ENCODE data around the gene MLN. TPM values are rescaled to one million over a fixed set of nuclear protein-coding genes. Genes with fewer than 3 reads are reported as not detected.

Gene MLN
- total and polyA plus RNA-seq, 7 donors = not detected

DNA sequence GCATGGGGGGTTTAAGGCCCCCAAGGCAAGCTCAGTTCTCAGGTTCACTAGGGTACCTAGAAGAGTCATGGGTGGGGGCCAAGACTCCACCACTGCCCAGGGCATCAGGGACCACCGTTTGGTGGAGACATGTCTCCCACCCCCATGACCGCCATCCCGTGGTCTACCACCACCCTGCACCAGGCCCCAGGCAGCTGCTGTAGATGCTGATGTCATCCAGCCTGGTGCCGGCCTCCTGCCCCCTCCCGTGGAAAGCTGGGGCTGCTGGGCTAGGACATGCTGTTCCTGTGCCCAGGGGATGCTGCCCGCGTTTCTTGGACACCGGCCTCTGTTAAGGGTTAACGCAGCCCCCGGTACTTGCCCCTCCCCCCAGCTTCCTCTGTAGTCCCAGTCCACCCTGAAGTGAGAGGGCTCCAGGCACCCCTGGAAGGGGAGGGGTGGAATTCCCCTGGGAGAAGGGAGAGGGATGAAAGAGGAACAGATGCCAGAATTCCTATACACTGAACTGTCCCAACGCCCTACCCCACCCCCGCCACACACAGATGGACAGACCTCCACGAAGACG is 57.7 kb downstream of the MLN start:
- no peaks in the 10 kb centered on the region for H3K27me3 ChIP-seq (ENCODE audit: insufficient read depth in 3 of 3, low read length in 2 of 3)
- H3K4me3 ChIP-seq = peak overlapping the region; percentile 72
- peaks cover 0 to 33% of the 10 kb centered on the region in 2 donors for H3K36me3 ChIP-seq (ENCODE audit: insufficient read depth in 1 of 2, low read depth in 1 of 2)
- H3K4me1 ChIP-seq = peaks cover 18% of the 10 kb centered on the region
- peak; percentile 86 to 96 for DNase-seq
- ATAC-seq = peak; percentile 28 to 48 (median 42)
- TF ChIP-seq, protein P1, sequence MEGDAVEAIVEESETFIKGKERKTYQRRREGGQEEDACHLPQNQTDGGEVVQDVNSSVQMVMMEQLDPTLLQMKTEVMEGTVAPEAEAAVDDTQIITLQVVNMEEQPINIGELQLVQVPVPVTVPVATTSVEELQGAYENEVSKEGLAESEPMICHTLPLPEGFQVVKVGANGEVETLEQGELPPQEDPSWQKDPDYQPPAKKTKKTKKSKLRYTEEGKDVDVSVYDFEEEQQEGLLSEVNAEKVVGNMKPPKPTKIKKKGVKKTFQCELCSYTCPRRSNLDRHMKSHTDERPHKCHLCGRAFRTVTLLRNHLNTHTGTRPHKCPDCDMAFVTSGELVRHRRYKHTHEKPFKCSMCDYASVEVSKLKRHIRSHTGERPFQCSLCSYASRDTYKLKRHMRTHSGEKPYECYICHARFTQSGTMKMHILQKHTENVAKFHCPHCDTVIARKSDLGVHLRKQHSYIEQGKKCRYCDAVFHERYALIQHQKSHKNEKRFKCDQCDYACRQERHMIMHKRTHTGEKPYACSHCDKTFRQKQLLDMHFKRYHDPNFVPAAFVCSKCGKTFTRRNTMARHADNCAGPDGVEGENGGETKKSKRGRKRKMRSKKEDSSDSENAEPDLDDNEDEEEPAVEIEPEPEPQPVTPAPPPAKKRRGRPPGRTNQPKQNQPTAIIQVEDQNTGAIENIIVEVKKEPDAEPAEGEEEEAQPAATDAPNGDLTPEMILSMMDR (IDR thresholded peaks at IDR 0.05) = no peak
- 11 to 14% (median 13%) methylated on average over 14 of the region's 14 CpGs for WGBS, 3 donors
- H3K27ac ChIP-seq = peak overlapping the region; percentile 100
- intact Hi-C loops (cut with DNase I) = no loop called here
- H3K9me3 ChIP-seq = no peaks in the 10 kb centered on the region

DNA sequence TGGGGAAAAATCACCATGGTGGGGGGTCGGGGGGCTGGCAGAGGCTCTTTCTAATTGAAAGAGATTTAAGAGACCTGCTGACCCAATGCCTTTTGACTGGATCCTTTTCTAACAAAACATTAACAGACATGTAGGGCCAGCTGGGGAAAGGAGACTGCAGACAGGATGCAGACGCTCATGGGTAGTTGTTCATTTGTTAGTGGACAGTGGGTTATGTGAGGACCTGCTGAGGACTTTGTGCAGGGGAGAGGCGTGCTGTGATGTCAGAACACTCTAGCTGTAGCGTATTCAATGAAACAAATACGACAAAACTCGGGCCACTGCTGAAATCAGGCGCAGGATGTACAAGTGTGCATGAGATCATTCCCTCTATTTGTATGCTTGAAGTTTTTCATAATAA is 58.3 kb downstream of the MLN start:
- intact Hi-C loops (cut with DNase I) = no loop called here
- Histone ChIP-seq H3K36me3 (ENCODE audit: insufficient read depth in 1 of 2, low read depth in 1 of 2) (peaks cover 0 to 39% of the 10 kb centered on the region in 2 donors), H3K27me3 (ENCODE audit: insufficient read depth in 3 of 3, low read length in 2 of 3) (no peaks in the 10 kb centered on the region), H3K4me3 (peak overlapping the region; percentile 72), H3K9me3 (no peaks in the 10 kb centered on the region), H3K4me1 (peaks cover 19% of the 10 kb centered on the region), H3K27ac (peak overlapping the region; percentile 100)
- WGBS, 3 donors = 22 to 34% (median 26%) methylated on average over 7 of the region's 7 CpGs
- no peak for DNase-seq
- no peak for ATAC-seq
- TF ChIP-seq, protein P1 (IDR thresholded peaks at IDR 0.05) = no peak

DNA sequence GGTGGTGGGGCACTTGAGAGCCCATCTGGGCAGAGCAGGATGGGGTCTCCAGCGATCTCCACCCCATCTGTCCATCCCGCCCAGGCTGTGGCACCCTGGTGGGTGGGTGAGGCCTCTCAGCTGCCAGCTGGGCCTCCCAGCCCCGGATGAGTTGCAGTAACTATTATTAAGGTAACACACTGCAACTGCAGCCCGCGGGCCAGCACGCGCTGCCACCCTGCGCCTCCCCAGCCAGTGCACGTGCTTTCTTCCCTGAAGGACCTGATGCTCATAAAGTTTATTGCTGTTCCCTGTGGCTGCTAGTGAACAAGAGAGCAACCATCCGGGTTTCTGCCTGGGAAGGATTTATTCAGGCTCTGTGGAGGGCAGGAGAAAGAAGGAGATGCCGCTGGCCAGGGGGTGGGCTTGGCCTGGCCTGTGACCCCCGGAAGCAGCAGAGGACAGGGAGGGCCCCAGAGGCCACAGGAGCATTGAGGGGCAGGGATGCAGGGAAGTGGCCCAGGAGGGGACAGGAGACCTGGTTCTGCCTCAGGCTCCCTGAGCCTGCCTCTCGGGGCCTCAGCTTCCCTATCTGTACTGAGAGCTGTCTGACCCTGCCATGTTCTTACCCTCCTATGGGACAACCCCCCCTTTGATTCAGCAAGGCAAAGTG is 58.8 kb downstream of the MLN start:
- DNase-seq = peak in 1 of 2 donors; percentile 86

More for the DNA sequence above, 58.8 kb downstream of the MLN start:
- ATAC-seq = peak in 3 of 4 donors; percentile 4 to 9 (median 5)
- Histone ChIP-seq H3K4me1 (peaks cover 21% of the 10 kb centered on the region), H3K36me3 (ENCODE audit: insufficient read depth in 1 of 2, low read depth in 1 of 2) (peaks cover 0 to 39% of the 10 kb centered on the region in 2 donors), H3K27me3 (ENCODE audit: insufficient read depth in 3 of 3, low read length in 2 of 3) (no peaks in the 10 kb centered on the region), H3K4me3 (peak overlapping the region; percentile 72), H3K27ac (peak overlapping the region; percentile 100), H3K9me3 (no peaks in the 10 kb centered on the region)
- 12 to 25% (median 20%) methylated on average over 13 of the region's 13 CpGs for WGBS, 3 donors
- intact Hi-C loops (cut with DNase I) = loop anchor here in 1 of 2 donors (1.0 kb wide), 1 partner anchor 17 kb away; no protein-coding TSS in a partner anchor
- TF ChIP-seq, protein P1 (IDR thresholded peaks at IDR 0.05) = no peak

Other genes with a start within 250 kb of the MLN start
- 10 to 100 TPM; 10.3 to 22.1 (median 17.6) TPM for gene BAK1, start 223.7 kb downstream of the MLN start, total RNA-seq
- gene BAK1, start 223.7 kb downstream of the MLN start, polyA plus RNA-seq = 10 to 100 TPM; 19.8 to 55.9 (median 55.0) TPM
- 1 to 10 TPM; 3.1 to 7.4 (median 4.1) TPM for gene ITPR3, start 182.7 kb downstream of the MLN start, total RNA-seq
- 1 to 10 TPM; 1.9 to 5.5 (median 2.2) TPM for gene ITPR3, start 182.7 kb downstream of the MLN start, polyA plus RNA-seq
- gene UQCC2, start 92.3 kb downstream of the MLN start, total RNA-seq = 100 to 1,000 TPM; 118 to 184 (median 145) TPM
- gene UQCC2, start 92.3 kb downstream of the MLN start, polyA plus RNA-seq = 100 to 1,000 TPM; 129 to 158 (median 141) TPM
- 100 to 1,000 TPM; 113 to 363 (median 306) TPM for gene IP6K3, start 57.1 kb downstream of the MLN start, total RNA-seq
- gene IP6K3, start 57.1 kb downstream of the MLN start, polyA plus RNA-seq = 100 to 1,000 TPM in 2 of 3 donors, 10 to 100 TPM in 1; 95.7 to 220 (median 175) TPM
- 10 to 100 TPM; 21.3 to 38.8 (median 24.5) TPM for gene LEMD2, start 14.9 kb downstream of the MLN start, total RNA-seq
- 10 to 100 TPM; 37.3 to 63.3 (median 45.0) TPM for gene LEMD2, start 14.9 kb downstream of the MLN start, polyA plus RNA-seq

All from psoas muscle (tissue), 8 donors.